DND-41 (cell line): Measurements from ENCODE around the gene RAPGEF2.

Experiments used
- ATAC-seq: fragments of 200-7000 bp; cut with Tn5 transposase; 3 replicates; pipeline ENCODE4 v1.9.1; 2021; ENCODE audit warnings: low read depth; ENCODE audit not compliant: insufficient read depth
- DNase-seq: peaks from one replicate; pipeline ENCODE4 v3.0.0-alpha.2; 2020
- H2AFZ ChIP-seq: 2 replicates; pipeline ENCODE4 v1.6.0; 2012; ENCODE audit warnings: low read depth, low read length
- H3K27ac ChIP-seq: 2 replicates; pipeline ENCODE4 v1.5.1; 2012; ENCODE audit warnings: low read length, inconsistent platforms
- H3K27me3 ChIP-seq: fragments of 200-600 bp; sonication (generic); 2 replicates; pipeline ENCODE4 v1.6.0; 2012; ENCODE audit warnings: low read length, mild to moderate bottlenecking, inconsistent platforms; ENCODE audit not compliant: insufficient read depth, poor library complexity
- H3K36me3 ChIP-seq: 2 replicates; pipeline ENCODE4 v1.5.1; 2012; ENCODE audit warnings: low read length, inconsistent platforms; ENCODE audit not compliant: insufficient read depth
- H3K4me1 ChIP-seq: 2 replicates; pipeline ENCODE4 v1.5.1; 2012; ENCODE audit warnings: mild to moderate bottlenecking, low read length; ENCODE audit not compliant: insufficient read depth
- H3K4me2 ChIP-seq: 2 replicates; pipeline ENCODE4 v1.6.0; 2012; ENCODE audit warnings: mild to moderate bottlenecking, moderate library complexity, low read length, inconsistent platforms; ENCODE audit not compliant: insufficient read depth
- H3K4me3 ChIP-seq, 2 experiments: fragments of 200-600 bp in 1 of 2; shearing (Covaris generic) in 1 of 2; 2 replicates each; pipeline ENCODE4 v1.5.1; 2012 to 2016; ENCODE audit warnings: inconsistent platforms in 2 of 2, low read length in 2 of 2, mild to moderate bottlenecking in 2 of 2, low read depth in 1 of 2, moderate library complexity in 1 of 2
- H3K79me2 ChIP-seq: 2 replicates; pipeline ENCODE4 v1.6.0; 2012; ENCODE audit warnings: low read length, inconsistent platforms; ENCODE audit not compliant: insufficient read depth
- H3K9ac ChIP-seq: 2 replicates; pipeline ENCODE4 v1.6.0; 2012; ENCODE audit warnings: low read depth, mild to moderate bottlenecking, inconsistent platforms, low read length, moderate library complexity
- H3K9me3 ChIP-seq: 2 replicates; pipeline ENCODE4 v1.5.1; 2012; ENCODE audit warnings: low read length, moderate library complexity, mild to moderate bottlenecking, inconsistent platforms; ENCODE audit not compliant: insufficient read depth, severe bottlenecking
- H4K20me1 ChIP-seq: 2 replicates; pipeline ENCODE4 v1.6.0; 2012; ENCODE audit warnings: low read length; ENCODE audit not compliant: insufficient read depth
- EZH2 ChIP-seq: IDR thresholded peaks from 3 replicates; pipeline ENCODE4 v1.6.1; 2012; ENCODE audit warnings: borderline replicate concordance, low read depth, mild to moderate bottlenecking, moderate library complexity, low read length, inconsistent platforms; ENCODE audit not compliant: severe bottlenecking
- TF ChIP-seq, protein P1 (sequence below): IDR thresholded peaks from 2 replicates; pipeline ENCODE4 v1.5.1; 2012; ENCODE audit warnings: borderline replicate concordance, low read length, moderate library complexity, mild to moderate bottlenecking; ENCODE audit not compliant: poor library complexity, severe bottlenecking; ENCODE audit errors: extremely low read depth

Gene RAPGEF2

DNA sequence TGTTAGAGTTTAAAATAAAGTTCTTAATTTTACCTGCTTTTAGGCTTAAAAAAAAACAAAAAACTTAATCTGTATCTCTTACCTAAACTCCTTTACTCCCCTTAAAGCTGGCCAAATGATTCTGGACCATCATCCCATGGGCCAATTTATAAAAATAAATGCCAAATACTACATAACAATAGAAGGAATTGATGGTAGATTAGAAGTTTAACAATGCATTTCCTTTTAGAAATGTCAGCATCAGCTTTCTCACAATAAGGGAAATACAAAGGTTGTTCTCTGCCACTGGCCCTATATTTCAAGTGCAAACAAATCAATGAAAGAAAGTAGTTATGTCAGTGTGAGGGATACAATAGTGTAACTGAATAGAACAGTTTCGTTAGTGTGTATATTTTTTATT, 5.7 kb upstream of the RAPGEF2 start:
- Histone ChIP-seq H3K4me2 (no peak overlapping the region), H3K4me1 (peaks cover 8% of the 10 kb centered on the region), H3K27ac (no peak overlapping the region), H4K20me1 (no peaks in the 10 kb centered on the region), H3K9ac (no peak overlapping the region), H2AFZ (no peak overlapping the region), H3K4me3 (no peak overlapping the region), H3K79me2 (no peaks in the 10 kb centered on the region), H3K27me3 (peaks cover 26% of the 10 kb centered on the region), H3K36me3 (no peaks in the 10 kb centered on the region), H3K9me3 (no peaks in the 10 kb centered on the region)
- ATAC-seq (no peak), DNase-seq (no peak)
- TF ChIP-seq EZH2 = no peak
- TF ChIP-seq, protein P1, sequence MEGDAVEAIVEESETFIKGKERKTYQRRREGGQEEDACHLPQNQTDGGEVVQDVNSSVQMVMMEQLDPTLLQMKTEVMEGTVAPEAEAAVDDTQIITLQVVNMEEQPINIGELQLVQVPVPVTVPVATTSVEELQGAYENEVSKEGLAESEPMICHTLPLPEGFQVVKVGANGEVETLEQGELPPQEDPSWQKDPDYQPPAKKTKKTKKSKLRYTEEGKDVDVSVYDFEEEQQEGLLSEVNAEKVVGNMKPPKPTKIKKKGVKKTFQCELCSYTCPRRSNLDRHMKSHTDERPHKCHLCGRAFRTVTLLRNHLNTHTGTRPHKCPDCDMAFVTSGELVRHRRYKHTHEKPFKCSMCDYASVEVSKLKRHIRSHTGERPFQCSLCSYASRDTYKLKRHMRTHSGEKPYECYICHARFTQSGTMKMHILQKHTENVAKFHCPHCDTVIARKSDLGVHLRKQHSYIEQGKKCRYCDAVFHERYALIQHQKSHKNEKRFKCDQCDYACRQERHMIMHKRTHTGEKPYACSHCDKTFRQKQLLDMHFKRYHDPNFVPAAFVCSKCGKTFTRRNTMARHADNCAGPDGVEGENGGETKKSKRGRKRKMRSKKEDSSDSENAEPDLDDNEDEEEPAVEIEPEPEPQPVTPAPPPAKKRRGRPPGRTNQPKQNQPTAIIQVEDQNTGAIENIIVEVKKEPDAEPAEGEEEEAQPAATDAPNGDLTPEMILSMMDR = no peak

- TF ChIP-seq, protein P1 = no peak
- ATAC-seq = no peak
- no peaks in the 10 kb centered on the region for H3K9me3 ChIP-seq
- no peak overlapping the region for H3K4me3 ChIP-seq
- no peak overlapping the region for H3K27ac ChIP-seq
- H3K4me2 ChIP-seq = no peak overlapping the region
- no peaks in the 10 kb centered on the region for H3K79me2 ChIP-seq
- no peak overlapping the region for H3K9ac ChIP-seq
- H3K4me1 ChIP-seq = peaks cover 14% of the 10 kb centered on the region
- no peaks in the 10 kb centered on the region for H3K36me3 ChIP-seq
- no peaks in the 10 kb centered on the region for H4K20me1 ChIP-seq
- no peak overlapping the region for H2AFZ ChIP-seq
- no peak for DNase-seq
- peaks cover 31% of the 10 kb centered on the region for H3K27me3 ChIP-seq
These were observed 5.1 kb upstream of the RAPGEF2 start for GRCh38 chr4:159097785-159098184.

DNA sequence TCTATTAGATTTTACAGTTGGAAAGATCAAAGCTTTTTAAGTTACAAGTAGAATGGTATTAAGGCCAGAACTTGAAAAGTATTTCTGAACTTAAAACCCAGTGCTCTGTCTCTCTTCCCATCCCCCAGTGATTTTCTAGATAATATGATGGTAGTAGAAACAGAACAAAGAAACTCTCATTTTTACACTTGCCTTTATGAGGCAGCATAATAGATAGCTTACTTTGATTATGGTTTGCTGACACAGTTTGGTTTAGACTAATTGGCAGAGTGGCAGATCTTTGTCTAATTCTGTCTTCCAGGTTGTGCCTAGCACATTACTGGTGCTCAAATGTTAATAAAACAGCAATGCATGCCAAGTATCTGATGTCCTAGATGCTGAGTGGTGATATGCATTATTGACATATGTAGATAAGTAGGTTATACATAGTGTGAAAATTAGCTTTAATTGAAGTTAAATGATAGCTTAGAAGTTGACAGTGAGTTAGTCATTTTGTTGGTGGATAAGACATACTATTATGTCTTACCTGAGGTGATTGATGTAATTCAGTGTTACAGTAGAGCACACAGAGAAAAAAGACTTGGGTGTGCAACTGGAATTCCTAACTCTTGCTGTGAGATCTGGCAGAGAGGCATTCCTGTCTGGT, 4.3 kb upstream of the RAPGEF2 start:
- TF ChIP-seq EZH2 = no peak
- TF ChIP-seq, protein P1 = no peak
- no peak for ATAC-seq

More for the DNA sequence above, 4.3 kb upstream of the RAPGEF2 start:
- no peaks in the 10 kb centered on the region for H3K36me3 ChIP-seq
- H3K4me1 ChIP-seq = peaks cover 14% of the 10 kb centered on the region
- no peaks in the 10 kb centered on the region for H3K79me2 ChIP-seq
- no peak overlapping the region for H3K27ac ChIP-seq
- no peak overlapping the region for H2AFZ ChIP-seq
- no peak overlapping the region for H3K9ac ChIP-seq
- no peaks in the 10 kb centered on the region for H3K9me3 ChIP-seq
- no peak overlapping the region for H3K4me2 ChIP-seq
- peaks cover 31% of the 10 kb centered on the region for H3K27me3 ChIP-seq
- no peak for DNase-seq
- no peaks in the 10 kb centered on the region for H4K20me1 ChIP-seq
- H3K4me3 ChIP-seq = no peak overlapping the region
